Fibroblast of skin of back (primary cell): ENCODE results near the gene CDIP1.
A peak's percentile ranks its signal among the peaks of the same experiment; 100 is the strongest.

Experiments used
- DNase-seq: peaks from one replicate; pipeline ENCODE4 v3.0.0-alpha.2; 2013

The CDIP1 gene

GRCh38 chr16:4513086-4513860 is 25.3 kb downstream of the CDIP1 start:
- no peak for DNase-seq

GRCh38 chr16:4512473-4512872 is 26.1 kb downstream of the CDIP1 start:
- DNase-seq: no peak

- peak; percentile 43 for DNase-seq
These were observed 27.0 kb downstream of the CDIP1 start for GRCh38 chr16:4511441-4512082.

GRCh38 chr16:4510747-4511426 is 27.7 kb downstream of the CDIP1 start:
- DNase-seq: no peak

- no peak for DNase-seq
These were observed 28.4 kb downstream of the CDIP1 start for GRCh38 chr16:4510131-4510530.

- no peak for DNase-seq
These were observed 29.2 kb downstream of the CDIP1 start for GRCh38 chr16:4509420-4509819.

- no peak for DNase-seq
These were observed 29.8 kb downstream of the CDIP1 start for GRCh38 chr16:4508806-4509205.

GRCh38 chr16:4507588-4508345 is 30.8 kb downstream of the CDIP1 start:
- DNase-seq: no peak

GRCh38 chr16:4506450-4506849 is 32.1 kb downstream of the CDIP1 start:
- DNase-seq: peak; percentile 78

- peak; percentile 30 for DNase-seq
These were observed 33.0 kb downstream of the CDIP1 start for GRCh38 chr16:4505356-4506147.

GRCh38 chr16:4501071-4501478 is 37.5 kb downstream of the CDIP1 start:
- DNase-seq: no peak

GRCh38 chr16:4500272-4500671 is 38.3 kb downstream of the CDIP1 start:
- peak; percentile 87 for DNase-seq

- no peak for DNase-seq
These were observed 39.4 kb downstream of the CDIP1 start for GRCh38 chr16:4499196-4499555.

GRCh38 chr16:4498546-4499195 is 39.9 kb downstream of the CDIP1 start:
- DNase-seq: no peak

GRCh38 chr16:4496305-4496704 is 42.3 kb downstream of the CDIP1 start:
- DNase-seq: peak; percentile 83

GRCh38 chr16:4495766-4496165 is 42.8 kb downstream of the CDIP1 start:
- no peak for DNase-seq

- peak; percentile 93 for DNase-seq
These were observed 43.7 kb downstream of the CDIP1 start for GRCh38 chr16:4494746-4495490.

- DNase-seq: no peak
These were observed 46.7 kb downstream of the CDIP1 start for GRCh38 chr16:4491898-4492297.

GRCh38 chr16:4489030-4489429 is 49.5 kb downstream of the CDIP1 start:
- DNase-seq: peak; percentile 87

- peak; percentile 31 for DNase-seq
These were observed 50.0 kb downstream of the CDIP1 start for GRCh38 chr16:4488499-4488967.
